Thymus (tissue), 11 donors: ENCODE data around the gene ZFP1. TPM values are rescaled to one million over a fixed set of nuclear protein-coding genes. Genes with fewer than 3 reads are reported as not detected.
"Not testable (repeated sequence)": the region's sequence is repeated elsewhere in the genome, so short reads cannot be mapped to it uniquely, and the experiment has no call there.

Experiments used
- DNase-seq, 9 donors: peaks; one replicate each; pipeline ENCODE4 v3.0.0-alpha.2; 2013; ENCODE audit warnings: low spot score in 9 of 9, low read depth in 6 of 9, missing footprints in 1 of 9
- H3K27ac ChIP-seq, 2 donors: one replicate each; pipeline ENCODE4 v1.5.1; 2013; ENCODE audit warnings: control low read depth in 1 of 2, low read depth in 1 of 2, low read length in 1 of 2, mild to moderate bottlenecking in 1 of 2, moderate library complexity in 1 of 2
- H3K27me3 ChIP-seq, 2 donors: one replicate each; pipeline ENCODE4 v1.5.1; 2013; ENCODE audit warnings: low read length in 1 of 2; ENCODE audit not compliant: control insufficient read depth in 2 of 2, insufficient read depth in 1 of 2
- H3K36me3 ChIP-seq, 2 donors: one replicate each; pipeline ENCODE4 v1.5.1; 2013; ENCODE audit warnings: low read length in 1 of 2, mild to moderate bottlenecking in 1 of 2, moderate library complexity in 1 of 2; ENCODE audit not compliant: control insufficient read depth in 2 of 2, insufficient read depth in 2 of 2
- H3K4me1 ChIP-seq, 2 donors: one replicate each; pipeline ENCODE4 v1.5.1; 2013; ENCODE audit warnings: low read length in 2 of 2; ENCODE audit not compliant: control insufficient read depth in 2 of 2, insufficient read depth in 2 of 2
- H3K4me3 ChIP-seq, 2 donors: one replicate each; pipeline ENCODE4 v1.5.1; 2013; ENCODE audit warnings: low read length in 2 of 2, control low read depth in 1 of 2, mild to moderate bottlenecking in 1 of 2
- H3K9me3 ChIP-seq, 2 donors: one replicate each; pipeline ENCODE4 v1.5.1; 2013; ENCODE audit warnings: low read length in 1 of 2, mild to moderate bottlenecking in 1 of 2; ENCODE audit not compliant: control insufficient read depth in 2 of 2, insufficient read depth in 1 of 2
- WGBS: extraction: QIAGEN DNeasy Blood & Tissue Kit; methylation state at CpG from one replicate; pipeline ENCODE4 v1.1.7; 2013; 5-methylcytosine and 5-hydroxymethylcytosine counted together
- polyA plus RNA-seq: library from polyadenylated mRNA; stranded (reverse); fragments of 200-250 nt; gene quantifications from one replicate; pipeline ENCODE4 v1.2.3, GENCODE V29; 2013
- total RNA-seq: library from RNA; stranded (reverse); fragments of 120-200 nt; gene quantifications from one replicate; pipeline ENCODE4 v1.2.4, GENCODE V29; 2013
- donor health status: healthy.

Gene ZFP1
- total and polyA plus RNA-seq, 2 donors = 10.8 to 26.5 TPM

DNA sequence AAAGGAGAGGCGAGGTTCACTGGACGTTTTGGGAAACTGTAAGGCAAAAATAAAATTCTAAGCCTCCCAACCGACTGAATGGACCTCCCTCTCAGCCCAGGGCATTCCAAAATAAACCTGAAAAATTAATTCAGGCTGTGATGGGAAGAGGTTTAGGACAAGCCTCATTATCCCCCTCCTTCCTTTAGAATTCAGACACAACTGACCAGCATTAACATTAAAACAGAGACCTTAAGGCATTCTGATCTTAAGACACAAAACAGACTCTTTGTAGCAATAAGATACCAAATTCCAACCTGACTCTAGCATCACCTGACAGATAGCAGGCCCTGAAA lies 31.4 kb upstream of the ZFP1 start:
- H3K36me3 ChIP-seq = no peaks in the 10 kb centered on the region
- DNase-seq = no peak
- H3K27ac ChIP-seq = no peak overlapping the region
- H3K27me3 ChIP-seq = no peaks in the 10 kb centered on the region
- H3K4me1 ChIP-seq = peaks cover 19 to 37% of the 10 kb centered on the region in 2 donors
- peaks cover 0 to 14% of the 10 kb centered on the region in 2 donors for H3K9me3 ChIP-seq
- no peak overlapping the region for H3K4me3 ChIP-seq
- WGBS = 71% methylated on average over 3 of the region's 3 CpGs

- 95% methylated on average over 6 of the region's 6 CpGs for WGBS
- DNase-seq = no peak
- H3K4me3 ChIP-seq = no peak overlapping the region
- peaks cover 2 to 15% of the 10 kb centered on the region in 2 donors for H3K4me1 ChIP-seq
- H3K27ac ChIP-seq = no peak overlapping the region
- no peaks in the 10 kb centered on the region for H3K27me3 ChIP-seq
- H3K36me3 ChIP-seq = no peaks in the 10 kb centered on the region
- peaks cover 0 to 16% of the 10 kb centered on the region in 2 donors for H3K9me3 ChIP-seq
Observed at GRCh38 chr16:75118943-75119539, 29.3 kb upstream of the ZFP1 start.

- Histone ChIP-seq H3K4me1 (peaks cover 2 to 14% of the 10 kb centered on the region in 2 donors), H3K27me3 (no peaks in the 10 kb centered on the region), H3K4me3 (no peak overlapping the region), H3K27ac (no peak overlapping the region), H3K9me3 (peaks cover 0 to 10% of the 10 kb centered on the region in 2 donors), H3K36me3 (no peaks in the 10 kb centered on the region)
- DNase-seq = no peak
- WGBS = 95% methylated on average over 4 of the region's 4 CpGs
Observed at GRCh38 chr16:75120253-75120652, 28.1 kb upstream of the ZFP1 start.

DNA sequence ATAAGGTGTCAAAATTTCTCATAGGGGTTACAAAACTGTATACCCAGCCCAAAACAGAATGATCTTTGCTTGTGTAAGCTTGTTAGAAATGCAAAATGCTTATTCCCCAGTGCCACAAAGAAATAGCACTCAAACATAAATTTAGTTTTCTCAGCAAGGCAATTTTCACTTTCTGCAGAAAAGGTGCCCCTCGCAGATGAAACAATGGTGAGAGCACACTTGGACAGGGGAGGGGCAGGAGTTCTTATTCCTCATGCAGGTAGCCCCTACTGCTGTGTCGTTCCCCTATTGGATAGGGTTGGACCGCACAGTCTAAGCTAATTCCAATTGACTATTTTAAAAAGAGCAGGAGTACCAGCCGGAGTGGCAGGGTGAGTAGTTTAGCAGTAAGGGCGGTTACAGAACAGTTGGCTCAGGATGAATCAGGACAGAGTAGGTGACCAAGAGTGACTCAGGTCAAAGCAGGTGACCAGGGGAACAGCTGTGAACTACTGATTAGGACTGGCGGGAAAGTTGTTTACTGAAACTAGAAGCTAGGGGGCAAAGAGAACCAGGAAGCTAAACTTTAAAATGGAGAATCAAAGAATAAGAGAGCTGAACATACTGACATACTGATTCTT lies 26.3 kb upstream of the ZFP1 start:
- peaks cover 0 to 10% of the 10 kb centered on the region in 2 donors for H3K9me3 ChIP-seq
- no peak overlapping the region for H3K4me3 ChIP-seq
- DNase-seq = no peak
- no peaks in the 10 kb centered on the region for H3K27me3 ChIP-seq
- H3K36me3 ChIP-seq = no peaks in the 10 kb centered on the region
- no peaks in the 10 kb centered on the region for H3K4me1 ChIP-seq
- 97% methylated on average over 6 of the region's 6 CpGs for WGBS
- no peak overlapping the region for H3K27ac ChIP-seq

- Histone ChIP-seq H3K4me1 (no peaks in the 10 kb centered on the region), H3K27ac (no peak overlapping the region), H3K27me3 (no peaks in the 10 kb centered on the region), H3K9me3 (peaks cover 0 to 10% of the 10 kb centered on the region in 2 donors), H3K4me3 (no peak overlapping the region), H3K36me3 (no peaks in the 10 kb centered on the region)
- 95% methylated on average over 1 of the region's 1 CpG for WGBS
- no peak for DNase-seq
Observed at GRCh38 chr16:75122609-75123008, 25.7 kb upstream of the ZFP1 start.

GRCh38 chr16:75127713-75128415 lies 20.5 kb upstream of the ZFP1 start:
- no peaks in the 10 kb centered on the region for H3K4me1 ChIP-seq
- no peaks in the 10 kb centered on the region for H3K36me3 ChIP-seq
- WGBS = 95% methylated on average over 4 of the region's 4 CpGs
- no peaks in the 10 kb centered on the region for H3K27me3 ChIP-seq
- no peak overlapping the region for H3K27ac ChIP-seq
- H3K4me3 ChIP-seq = no peak overlapping the region
- DNase-seq = no peak
- peaks cover 0 to 4% of the 10 kb centered on the region in 2 donors for H3K9me3 ChIP-seq

GRCh38 chr16:75129421-75130149 lies 18.7 kb upstream of the ZFP1 start:
- WGBS = 55% methylated on average over 5 of the region's 5 CpGs
- DNase-seq, H3K27ac ChIP-seq: not testable (repeated sequence)

DNA sequence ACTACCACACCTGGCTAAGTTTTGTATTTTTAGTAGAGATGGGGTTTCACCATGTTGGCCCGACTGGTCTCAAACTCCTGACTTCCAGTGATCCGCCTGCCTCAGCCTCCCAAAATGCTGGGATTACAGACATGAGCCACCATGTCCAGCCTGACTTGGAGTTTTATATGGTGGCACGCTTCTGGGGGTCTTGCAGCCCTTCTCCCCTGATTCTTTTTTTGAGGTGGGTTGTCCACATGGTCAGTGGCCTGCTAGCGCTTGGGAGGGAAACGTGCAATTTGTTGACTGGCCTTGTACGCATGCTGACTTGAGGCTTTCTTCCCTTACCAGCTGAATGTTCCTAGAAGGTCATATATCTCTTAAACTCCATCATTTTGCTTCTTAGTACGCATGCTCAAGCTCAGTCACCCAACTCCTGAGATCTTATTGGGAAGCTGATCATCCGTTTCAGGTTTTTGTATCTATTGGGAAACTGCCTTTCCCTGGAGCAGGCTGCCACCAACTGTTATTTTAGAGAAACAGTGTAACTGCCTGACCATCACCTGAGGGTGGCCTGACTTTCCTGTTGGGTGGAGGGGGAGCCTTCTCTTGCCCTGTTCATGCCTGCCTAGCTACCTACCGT lies 18.1 kb upstream of the ZFP1 start:
- Histone ChIP-seq H3K9me3 (peaks cover 0 to 4% of the 10 kb centered on the region in 2 donors), H3K36me3 (no peaks in the 10 kb centered on the region), H3K4me3 (no peak overlapping the region), H3K27me3 (no peaks in the 10 kb centered on the region), H3K27ac (no peak overlapping the region), H3K4me1 (no peaks in the 10 kb centered on the region)
- DNase-seq = no peak
- 91% methylated on average over 9 of the region's 9 CpGs for WGBS

More at GRCh38 chr16:75129421-75130149, 18.7 kb upstream of the ZFP1 start:
- H3K27me3 ChIP-seq, H3K36me3 ChIP-seq, H3K4me1 ChIP-seq, H3K9me3 ChIP-seq, H3K4me3 ChIP-seq: not testable (repeated sequence)
